ENCODE results near the gene CFAP20DC.
"Not testable (repeated sequence)": the region's sequence is repeated elsewhere in the genome, so short reads cannot be mapped to it uniquely, and the experiment has no call there.

CFAP20DC gene

GRCh38 chr3:59023612-59024011, 26.2 kb downstream of the CFAP20DC start:
- DNase-seq (ENCODE audit: low read depth in 2 of 2): no peak

- no peak for DNase-seq (ENCODE audit: low read depth in 2 of 2)
These were observed 32.2 kb downstream of the CFAP20DC start for GRCh38 chr3:59017617-59017984.

DNA sequence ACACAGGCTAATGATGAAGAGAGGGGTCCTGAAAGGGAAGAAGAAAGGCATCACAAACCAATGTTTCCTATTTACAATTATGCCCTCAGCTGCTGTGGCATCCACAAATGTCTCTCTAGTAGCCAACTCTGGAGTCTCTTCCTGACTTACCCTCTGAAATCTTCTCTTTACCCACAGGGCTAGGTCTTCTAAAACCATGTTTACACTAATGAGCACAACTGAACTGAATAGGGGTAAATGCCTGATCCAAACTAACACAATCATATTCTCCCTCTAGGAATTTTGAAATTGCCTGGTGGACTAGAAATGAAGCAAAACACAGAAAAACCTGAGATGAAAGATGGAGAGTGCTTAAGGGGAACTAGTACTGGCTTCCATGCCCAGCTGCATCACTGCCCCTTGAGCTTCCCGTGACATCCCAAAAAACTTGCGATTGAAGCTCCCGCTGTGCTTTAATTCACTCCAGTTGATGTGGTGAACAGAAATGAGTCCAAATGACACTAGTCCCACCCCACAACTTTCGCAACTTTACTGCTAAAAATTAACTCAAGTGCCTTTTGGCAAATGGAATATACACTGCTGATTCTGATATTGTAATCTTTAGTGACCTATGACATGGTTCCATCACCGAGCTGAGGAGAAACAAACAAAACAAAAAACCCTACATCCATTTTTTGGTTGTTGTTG, 32.8 kb downstream of the CFAP20DC start:
- DNase-seq (ENCODE audit: low read depth in 2 of 2): no peak

DNA sequence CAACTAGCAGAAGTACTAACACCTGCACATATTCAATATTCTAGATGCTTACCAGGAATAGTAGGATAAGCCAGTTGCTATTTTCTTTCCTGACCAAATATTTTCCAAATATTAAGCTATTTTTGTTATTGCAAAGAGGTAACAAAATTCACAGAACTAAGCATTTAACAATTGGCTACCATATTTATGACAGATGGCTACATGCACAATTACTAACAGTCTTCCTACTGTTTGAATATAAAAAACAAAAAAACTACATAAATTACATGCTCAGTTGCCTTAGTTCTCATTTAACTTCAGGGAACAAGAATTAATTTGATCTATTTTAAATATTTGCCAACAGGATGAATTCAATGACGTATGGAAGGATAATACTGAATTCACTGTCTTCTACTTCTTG, 36.2 kb downstream of the CFAP20DC start:
- DNase-seq (ENCODE audit: low read depth in 2 of 2): no peak

DNA sequence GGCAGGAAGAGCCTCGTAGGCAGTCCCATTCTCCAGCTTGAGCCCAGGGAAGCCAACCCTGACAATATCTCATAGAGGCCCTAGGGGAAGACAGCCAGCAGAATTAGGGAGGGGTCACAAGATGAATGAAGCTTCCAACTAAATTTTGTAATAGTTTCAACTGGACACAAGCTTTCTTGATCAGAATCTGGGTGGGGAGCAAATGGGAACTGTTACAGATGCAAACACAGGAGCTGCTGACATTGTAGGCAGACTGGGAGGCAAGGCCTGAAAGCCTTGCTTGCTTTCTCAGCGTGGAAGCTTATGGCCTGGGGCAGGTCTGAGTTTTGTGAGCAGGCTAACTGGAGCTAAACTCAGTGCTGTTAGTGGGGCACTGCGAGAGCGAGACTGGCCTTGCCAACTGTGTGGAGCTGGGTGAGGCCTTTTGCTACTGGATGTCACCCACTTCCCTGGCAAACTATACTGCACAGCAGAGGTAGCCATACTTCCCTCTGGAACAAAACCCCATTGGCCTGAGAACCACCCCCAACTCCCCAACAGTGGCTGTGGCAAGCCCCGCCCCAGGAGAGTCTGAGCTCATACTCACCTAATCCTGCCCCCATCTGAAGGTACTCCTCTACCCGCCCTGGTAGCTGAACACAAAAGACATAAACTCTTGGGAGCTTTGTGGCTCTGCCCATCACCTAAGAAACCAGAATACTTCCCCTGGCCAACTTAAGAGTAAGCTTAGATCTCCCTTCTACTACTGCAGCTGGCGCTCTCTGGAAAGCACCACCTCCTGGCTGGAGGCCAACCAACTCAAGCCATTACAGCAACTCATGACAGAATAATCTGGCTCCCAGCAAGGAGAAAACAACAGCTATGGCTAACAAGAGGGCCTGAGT, 42.9 kb downstream of the CFAP20DC start:
- no peak for DNase-seq (ENCODE audit: low read depth in 2 of 2)

DNA sequence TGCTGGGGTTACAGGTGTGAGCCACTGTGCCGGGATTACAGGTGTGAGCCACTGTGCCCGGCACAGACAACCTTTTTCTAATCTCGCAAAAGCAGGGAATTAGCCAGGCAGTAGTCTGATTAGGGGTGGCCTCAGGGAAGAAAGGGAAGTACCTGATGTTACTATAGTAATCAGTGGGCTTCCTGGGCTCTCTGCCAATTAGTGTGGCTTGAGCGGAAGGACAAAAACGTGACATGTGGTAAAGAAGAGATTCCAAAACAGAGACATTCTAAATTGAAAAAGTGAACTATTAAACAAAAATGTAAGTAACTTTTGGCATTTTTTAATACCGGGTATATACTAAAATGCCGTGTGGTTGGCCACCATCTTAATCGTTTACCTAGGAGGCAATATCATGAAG, 48.1 kb downstream of the CFAP20DC start:
- DNase-seq (ENCODE audit: low read depth in 2 of 2): no peak

GRCh38 chr3:58999774-59000160, 50.1 kb downstream of the CFAP20DC start:
- DNase-seq (ENCODE audit: low read depth in 2 of 2): no peak

- no peak for DNase-seq (ENCODE audit: low read depth in 2 of 2)
These were observed 50.6 kb downstream of the CFAP20DC start for GRCh38 chr3:58999134-58999773.

- no peak for DNase-seq (ENCODE audit: low read depth in 2 of 2)
These were observed 51.2 kb downstream of the CFAP20DC start for GRCh38 chr3:58998476-58999117.

DNA sequence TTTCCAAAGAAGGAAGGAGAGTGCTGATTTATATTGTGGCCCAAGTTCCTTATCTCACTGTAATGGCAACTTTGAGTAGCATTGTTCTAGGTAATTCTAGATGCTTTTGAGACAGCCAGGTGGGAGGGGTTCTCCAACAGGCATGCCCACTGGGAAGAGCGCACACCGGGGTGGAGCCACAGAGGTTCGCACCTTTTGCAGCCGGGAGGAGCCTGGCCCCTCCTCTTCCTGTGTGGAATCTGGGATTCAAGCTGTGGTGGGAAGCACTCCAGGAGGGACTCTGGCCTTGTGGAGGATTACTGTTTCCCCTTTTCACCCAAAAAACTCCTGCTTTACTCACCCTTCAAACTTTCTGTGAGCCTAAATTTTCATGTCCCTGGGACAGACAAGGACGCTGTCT, 53.1 kb downstream of the CFAP20DC start:
- no peak for DNase-seq (ENCODE audit: low read depth in 2 of 2)

- DNase-seq (ENCODE audit: low read depth in 2 of 2): no peak
These were observed 55.0 kb downstream of the CFAP20DC start for GRCh38 chr3:58994746-58995330.

GRCh38 chr3:58993547-58993946, 56.3 kb downstream of the CFAP20DC start:
- DNase-seq (ENCODE audit: low read depth in 2 of 2): no peak

GRCh38 chr3:58991623-58992022, 58.2 kb downstream of the CFAP20DC start:
- DNase-seq (ENCODE audit: low read depth in 2 of 2): no peak

DNA sequence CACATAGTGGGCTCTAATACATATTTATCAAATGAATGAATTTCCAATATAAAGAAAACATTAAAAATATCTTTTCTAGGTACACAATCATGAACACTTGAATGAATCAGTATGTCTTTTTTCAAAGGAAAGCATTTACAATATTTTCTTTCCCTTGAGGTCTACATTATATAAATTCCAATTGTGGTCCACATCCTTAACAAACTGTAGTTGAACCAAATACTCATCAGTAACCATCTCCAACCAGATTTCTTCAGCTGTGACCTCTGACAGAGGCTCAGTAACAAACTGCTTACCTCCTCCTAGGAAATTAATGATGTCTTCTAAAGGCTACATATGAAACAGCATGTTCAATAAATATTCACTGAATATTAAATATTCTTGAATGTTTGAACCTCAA, 58.8 kb downstream of the CFAP20DC start:
- no peak for DNase-seq (ENCODE audit: low read depth in 2 of 2)

DNA sequence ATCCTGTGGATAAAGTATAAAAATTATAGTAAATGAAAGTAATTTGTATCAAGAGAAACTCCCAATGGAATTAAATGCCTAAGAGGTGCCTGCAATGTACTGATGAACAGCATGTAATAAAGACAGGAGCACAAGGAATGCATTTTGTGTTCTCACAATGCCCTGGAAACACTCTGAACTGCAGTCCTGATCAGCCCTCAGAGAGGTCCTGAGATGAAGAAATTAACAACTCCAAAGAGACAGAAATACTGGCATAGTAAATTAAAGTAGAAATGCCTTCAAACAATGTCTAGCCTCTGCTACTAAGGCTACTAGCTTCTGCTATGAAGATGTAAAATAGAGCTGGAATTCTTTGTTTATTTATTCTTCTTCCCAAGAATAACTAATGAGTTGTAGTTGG, 59.9 kb downstream of the CFAP20DC start:
- no peak for DNase-seq (ENCODE audit: low read depth in 2 of 2)

- DNase-seq (ENCODE audit: low read depth in 2 of 2): no peak
These were observed 60.7 kb downstream of the CFAP20DC start for GRCh38 chr3:58989163-58989562.

DNA sequence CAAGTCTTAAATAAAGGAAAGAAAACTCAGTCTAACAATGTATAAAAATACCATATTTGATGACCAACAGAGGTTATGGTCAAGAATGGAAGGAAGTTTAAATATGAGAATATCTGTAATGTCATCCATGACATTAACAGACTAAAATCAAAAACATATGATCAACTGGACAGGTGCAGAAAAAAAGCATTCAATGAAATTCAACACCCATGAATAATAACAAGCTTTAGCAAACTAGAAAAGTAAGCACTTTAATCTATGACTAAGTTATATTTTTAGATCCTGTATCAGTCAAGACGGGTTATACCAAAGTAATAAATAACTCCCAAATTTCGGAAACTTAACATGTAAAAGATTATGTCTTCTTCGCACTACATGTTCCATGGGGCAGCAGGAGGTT, 61.8 kb downstream of the CFAP20DC start:
- no peak for DNase-seq (ENCODE audit: low read depth in 2 of 2)

DNA sequence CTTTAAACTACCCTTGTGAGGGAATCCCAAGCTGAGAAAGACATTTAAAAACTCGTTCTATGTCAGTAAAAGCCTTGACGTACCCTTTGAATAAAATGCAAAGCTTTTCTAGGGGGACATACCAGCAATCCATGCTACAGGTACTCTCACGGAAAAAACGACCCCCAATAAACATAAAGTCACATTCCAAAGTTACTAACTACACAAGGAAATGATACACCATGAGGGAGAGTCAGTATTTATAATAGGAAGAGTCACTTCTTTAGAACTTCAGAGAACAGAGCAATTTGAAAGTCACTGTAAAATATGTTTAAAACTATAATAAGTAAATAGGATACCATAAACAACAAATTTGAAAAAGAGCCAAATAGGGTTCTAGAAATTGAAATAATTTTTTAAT, 63.2 kb downstream of the CFAP20DC start:
- no peak for DNase-seq (ENCODE audit: low read depth in 2 of 2)

GRCh38 chr3:58979840-58980239, 70.0 kb downstream of the CFAP20DC start:
- no peak for DNase-seq (ENCODE audit: low read depth in 2 of 2)

DNA sequence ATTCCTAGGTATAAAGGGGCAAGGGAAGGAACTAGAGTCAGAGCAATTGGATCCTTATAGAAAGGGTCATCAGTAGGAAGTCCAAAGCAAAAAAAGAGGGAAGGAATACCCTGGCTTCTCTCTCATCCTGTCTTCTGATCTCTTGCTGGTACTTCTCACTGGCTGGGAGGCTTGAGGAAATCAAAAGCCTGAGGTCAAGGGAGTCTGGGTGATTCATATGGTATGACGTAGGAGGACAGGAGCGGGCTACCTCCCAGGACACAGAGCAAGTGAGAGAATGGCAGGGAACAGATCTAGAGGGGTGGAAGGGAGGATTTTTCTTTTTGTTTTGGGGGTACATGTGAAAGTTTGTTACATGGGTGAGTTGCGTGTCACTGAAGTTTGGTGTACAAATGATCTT, 76.0 kb downstream of the CFAP20DC start:
- no peak for DNase-seq (ENCODE audit: low read depth in 2 of 2)

- DNase-seq (ENCODE audit: low read depth in 2 of 2): not testable (repeated sequence)
These were observed 82.0 kb downstream of the CFAP20DC start for GRCh38 chr3:58967866-58968265.

GRCh38 chr3:58965865-58966264, 84.0 kb downstream of the CFAP20DC start:
- DNase-seq (ENCODE audit: low read depth in 2 of 2): no peak
